K562 (cell line): ENCODE results near the gene RPL14. TPM values are rescaled to one million over a fixed set of nuclear protein-coding genes. Genes with fewer than 3 reads are reported as not detected.

ENCODE experiments used
- ATAC-seq: fragments of 200-7000 bp; cut with Tn5 transposase; 3 replicates; pipeline ENCODE4 v1.9.1; 2020; ENCODE audit warnings: moderate library complexity
- BruUV-seq: library from RNA; stranded (reverse); fragments of 400-500 nt; replicated peaks from 2 replicates; lab custom pipeline; 2021; lab: Mats Ljungman, UMichigan
- CTCF ChIA-PET: fragments of 300-600 bp; formaldehyde crosslinking; extraction: SDS; loops from one replicate; lab custom pipeline; 2021; ENCODE audit warnings: low intra/inter-chr PET ratio; lab: Yijun Ruan, JAX
- POLR2A ChIA-PET: fragments of 300-600, 350-650 bp; sonication (Branson Sonifier 250); formaldehyde crosslinking; extraction: SDS; loops from one replicate; lab custom pipeline; 2021; ENCODE audit warnings: antibody characterized with exemption, inconsistent platforms; lab: Yijun Ruan, JAX
- DNase-seq, 4 experiments: peaks; one replicate each; pipeline versions ENCODE4 v3.0.0 to v3.0.0-alpha.2; 2011 to 2018; ENCODE audit warnings: low spot score in 3 of 4, mixed read lengths in 3 of 4; ENCODE audit errors: extremely low read depth in 1 of 4
- FAIRE-seq: peaks from 2 replicates; lab custom pipeline; 2011; peaks lifted over from hg19 to GRCh38; lab: Jason Lieb, UNC
- H2AFZ ChIP-seq: 2 replicates; pipeline ENCODE4 v1.6.0; 2011; ENCODE audit warnings: low read depth, low read length, control low read depth, inconsistent platforms
- H3K27ac ChIP-seq: fragments of 200-600 bp; 3 replicates; pipeline ENCODE4 v1.8.0; 2011; ENCODE audit warnings: low read depth, mild to moderate bottlenecking, control low read depth, inconsistent platforms, low read length, moderate library complexity, mixed read lengths; ENCODE audit errors: extremely low read depth
- H3K27me3 ChIP-seq, 2 experiments: fragments of 300-600 bp in 1 of 2; 2 replicates in 1 of 2; 3 replicates in 1 of 2; pipeline versions ENCODE4 v1.6.0 to v1.8.0; 2011; ENCODE audit warnings: inconsistent platforms in 2 of 2, low read length in 2 of 2, mild to moderate bottlenecking in 1 of 2, mixed read lengths in 1 of 2, moderate library complexity in 1 of 2; ENCODE audit not compliant: control insufficient read depth in 2 of 2, insufficient read depth in 2 of 2
- H3K36me3 ChIP-seq: fragments of 300-600 bp; 3 replicates; pipeline ENCODE4 v1.8.0; 2011; ENCODE audit warnings: mild to moderate bottlenecking, low read length, inconsistent platforms; ENCODE audit not compliant: control insufficient read depth, insufficient read depth
- H3K4me1 ChIP-seq, 2 experiments: fragments of 200-600 bp in 1 of 2; replicated peaks in 1 of 2; 2 replicates in 1 of 2; 3 replicates in 1 of 2; pipeline versions ENCODE4 v1.5.1 to v1.8.0; 2011; ENCODE audit warnings: inconsistent platforms in 2 of 2, low read length in 2 of 2, mild to moderate bottlenecking in 1 of 2, mixed read lengths in 1 of 2, moderate library complexity in 1 of 2; ENCODE audit not compliant: control insufficient read depth in 2 of 2, insufficient read depth in 2 of 2
- H3K4me2 ChIP-seq: 2 replicates; pipeline ENCODE4 v1.6.1; 2011; ENCODE audit warnings: low read length, control low read depth, inconsistent platforms, mixed read lengths; ENCODE audit not compliant: insufficient read depth
- H3K4me3 ChIP-seq: fragments of 200-600 bp; sonication (generic), shearing (Covaris generic); 2 replicates; pipeline ENCODE4 v1.5.1; 2016; ENCODE audit warnings: control low read depth, inconsistent platforms
- H3K79me2 ChIP-seq: fragments of 200-600 bp; 3 replicates; pipeline ENCODE4 v1.8.0; 2011; ENCODE audit warnings: low read length, inconsistent platforms; ENCODE audit not compliant: control insufficient read depth, insufficient read depth
- H3K9ac ChIP-seq, 2 experiments: 2 replicates each; pipeline versions ENCODE4 v1.6.0 to v1.6.1; 2011; ENCODE audit warnings: low read depth in 2 of 2, low read length in 2 of 2, control low read depth in 1 of 2, inconsistent platforms in 1 of 2, mild to moderate bottlenecking in 1 of 2, mixed read lengths in 1 of 2; ENCODE audit not compliant: insufficient read depth in 1 of 2
- H3K9me1 ChIP-seq: one replicate; pipeline ENCODE4 v1.6.0; 2011; ENCODE audit warnings: inconsistent platforms, mild to moderate bottlenecking, low read length, moderate library complexity; ENCODE audit not compliant: control insufficient read depth, insufficient read depth
- H3K9me3 ChIP-seq: replicated peaks from 2 replicates; pipeline ENCODE4 v1.5.1; 2011; ENCODE audit warnings: low read depth, low read length, inconsistent platforms; ENCODE audit not compliant: control insufficient read depth, insufficient read depth
- H4K20me1 ChIP-seq: replicated peaks from 2 replicates; pipeline ENCODE4 v1.6.1; 2011; ENCODE audit warnings: low read length, inconsistent platforms, mixed read lengths; ENCODE audit not compliant: control insufficient read depth, insufficient read depth
- ELF4 ChIP-seq: fragments of 450-650 bp; formaldehyde crosslinking; IDR thresholded peaks from 2 replicates; pipeline ENCODE4 v1.4.0; 2022; ENCODE audit warnings: missing genetic modification characterization
- EP400 ChIP-seq: fragments of 450-650 bp; IDR thresholded peaks from 2 replicates; pipeline ENCODE4 v1.6.1; 2017; ENCODE audit warnings: antibody characterized with exemption, mild to moderate bottlenecking, moderate library complexity
- HDAC1 ChIP-seq, 2 experiments: fragments of 450-650 bp; IDR thresholded peaks; 2 replicates each; pipeline ENCODE4 v1.6.1; 2016 to 2017; ENCODE audit warnings: inconsistent platforms in 1 of 2, mild to moderate bottlenecking in 1 of 2, moderate library complexity in 1 of 2
- KHSRP ChIP-seq: fragments of 450-650 bp; IDR thresholded peaks from 2 replicates; pipeline ENCODE4 v1.6.1; 2017
- LARP7 ChIP-seq: fragments of 450-650 bp; IDR thresholded peaks from 2 replicates; pipeline ENCODE4 v1.6.1; 2016
- OTX1 ChIP-seq: fragments of 450-650 bp; formaldehyde crosslinking; IDR thresholded peaks from 2 replicates; pipeline ENCODE4 v1.4.0; 2022; ENCODE audit warnings: mild to moderate bottlenecking
- PHF21A ChIP-seq: fragments of 450-650 bp; IDR thresholded peaks from 2 replicates; pipeline ENCODE4 v1.6.1; 2017; ENCODE audit warnings: low read depth, borderline replicate concordance
- SIN3B ChIP-seq: fragments of 450-650 bp; IDR thresholded peaks from 2 replicates; pipeline ENCODE4 v1.6.1; 2017; ENCODE audit warnings: low read depth, mild to moderate bottlenecking, moderate library complexity
- SUPT5H ChIP-seq: fragments of 450-650 bp; IDR thresholded peaks from 2 replicates; pipeline ENCODE4 v1.6.1; 2016
- ZNF507 ChIP-seq: conservative IDR thresholded peaks from 2 replicates; pipeline ENCODE4 v1.6.1; 2017; ENCODE audit warnings: missing genetic modification characterization, missing compliant biosample characterization
- WGBS: fragments of 100-300 bp; shearing (Covaris generic); methylation state at CpG from one replicate; pipeline ENCODE4 v1.1.6; 2016; ENCODE audit warnings: low coverage, mixed read lengths; ENCODE audit not compliant: insufficient coverage; ENCODE audit errors: missing lambda C conversion rate; 5-methylcytosine and 5-hydroxymethylcytosine counted together
- in situ Hi-C: fragments of 300-500 bp; cut with MboI; formaldehyde crosslinking; loops from 4 replicates; pipeline ENCODE4 v1.15.0; 2018; ENCODE audit warnings: inconsistent platforms, mixed read lengths
- intact Hi-C: fragments of 100-400 bp; cut with micrococcal nuclease; formaldehyde crosslinking; loops from 2 replicates; pipeline ENCODE4 v1.14.2; 2022
- polyA plus RNA-seq, 8 experiments: library from polyadenylated mRNA; depleted of rRNA in 4 of 8; stranded (reverse) in 5 of 8; unstranded in 3 of 8; fragments of >200 nt; fragmentation: Nextera tagmentation in 2 of 8; fragmentation: Illumina TruSeq in 1 of 8; extraction: Ambion mirVana in 2 of 8; extraction: Trizol in 1 of 8; gene quantifications; 2 replicates each; pipeline versions ENCODE4 v1.2.1 to v1.2.3, GENCODE V29; 2011 to 2014; ENCODE audit warnings: inconsistent platforms in 1 of 8, missing spikeins in 1 of 8
- total RNA-seq, 7 experiments: library from RNA; depleted of rRNA in 6 of 7; stranded (reverse); fragments of >200 nt in 6 of 7; fragmentation: Illumina TruSeq in 2 of 7; extraction: Trizol in 2 of 7; gene quantifications; 2 replicates each; pipeline versions ENCODE4 v1.2.1 to v1.2.3, GENCODE V29; 2011 to 2021; ENCODE audit warnings: low replicate concordance in 1 of 7
- TF ChIP-seq, protein P1 (sequence below): fragments of 450-650 bp; IDR thresholded peaks from 2 replicates; pipeline ENCODE4 v1.6.1; 2017; ENCODE audit warnings: antibody characterized with exemption, mild to moderate bottlenecking
- TF ChIP-seq, protein P2 (sequence below): fragments of 450-650 bp; formaldehyde crosslinking; IDR thresholded peaks from 2 replicates; pipeline ENCODE4 v1.4.0; 2022; ENCODE audit warnings: missing genetic modification characterization
- TF ChIP-seq, protein P3 (sequence below): fragments of 250-450 bp; sonication (Bioruptor Pico); IDR thresholded peaks from 2 replicates; pipeline ENCODE4 v1.8.0; 2021; ENCODE audit warnings: moderate library complexity, mild to moderate bottlenecking, inconsistent platforms
- TF ChIP-seq, protein P4 (sequence below): fragments of 250-450 bp; sonication (Bioruptor Pico); IDR thresholded peaks from 2 replicates; pipeline ENCODE4 v1.8.0; 2022; ENCODE audit warnings: moderate library complexity, mild to moderate bottlenecking, inconsistent platforms

The RPL14 gene
- total and polyA plus RNA-seq, 9 of the 15 experiments (the other 6 are each of a cell fraction or from before 2014, with no cell fraction given), result 851 to 4,649 (median 2,133) TPM

DNA sequence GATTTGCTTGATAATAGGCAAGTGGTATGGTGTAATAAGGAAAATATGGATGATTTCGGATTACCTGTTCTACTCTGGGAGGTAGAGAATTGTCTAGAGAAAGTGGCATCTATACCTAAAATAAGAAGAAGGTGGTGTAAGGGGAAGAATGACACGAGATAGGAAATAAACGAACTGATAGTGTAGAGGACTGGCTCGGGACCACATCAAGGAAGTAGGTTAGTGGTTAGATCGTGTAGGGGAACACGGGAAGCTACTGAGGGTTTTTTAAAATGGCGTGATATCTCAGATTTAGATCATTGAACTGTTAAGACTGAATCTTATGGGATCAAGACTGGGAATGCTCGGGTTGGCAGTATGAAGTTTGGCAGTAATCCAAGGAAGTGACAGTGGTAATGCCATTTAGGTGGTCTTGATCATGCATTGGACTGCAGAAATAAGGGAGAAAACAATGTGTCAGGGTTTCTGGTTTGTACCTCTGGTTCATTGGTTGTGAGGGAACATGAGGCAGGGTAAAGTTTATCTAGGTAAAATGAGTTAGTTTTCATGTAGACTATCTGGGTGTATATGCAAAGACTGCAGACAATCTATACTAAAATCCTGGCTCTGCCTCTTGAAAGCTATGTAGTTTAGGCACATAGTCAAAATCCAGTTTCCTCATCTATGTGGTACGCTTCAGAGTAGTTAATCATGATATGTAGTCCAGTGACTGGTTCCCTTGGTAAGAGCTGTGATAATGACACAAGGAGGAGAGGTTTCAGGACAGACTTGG is 7.4 kb downstream of the RPL14 start (continued):
- TF ChIP-seq SIN3B (peak; percentile 16; the same call in 1 of the 2 replicates), ZNF507 (no peak)
- TF ChIP-seq, protein P1, sequence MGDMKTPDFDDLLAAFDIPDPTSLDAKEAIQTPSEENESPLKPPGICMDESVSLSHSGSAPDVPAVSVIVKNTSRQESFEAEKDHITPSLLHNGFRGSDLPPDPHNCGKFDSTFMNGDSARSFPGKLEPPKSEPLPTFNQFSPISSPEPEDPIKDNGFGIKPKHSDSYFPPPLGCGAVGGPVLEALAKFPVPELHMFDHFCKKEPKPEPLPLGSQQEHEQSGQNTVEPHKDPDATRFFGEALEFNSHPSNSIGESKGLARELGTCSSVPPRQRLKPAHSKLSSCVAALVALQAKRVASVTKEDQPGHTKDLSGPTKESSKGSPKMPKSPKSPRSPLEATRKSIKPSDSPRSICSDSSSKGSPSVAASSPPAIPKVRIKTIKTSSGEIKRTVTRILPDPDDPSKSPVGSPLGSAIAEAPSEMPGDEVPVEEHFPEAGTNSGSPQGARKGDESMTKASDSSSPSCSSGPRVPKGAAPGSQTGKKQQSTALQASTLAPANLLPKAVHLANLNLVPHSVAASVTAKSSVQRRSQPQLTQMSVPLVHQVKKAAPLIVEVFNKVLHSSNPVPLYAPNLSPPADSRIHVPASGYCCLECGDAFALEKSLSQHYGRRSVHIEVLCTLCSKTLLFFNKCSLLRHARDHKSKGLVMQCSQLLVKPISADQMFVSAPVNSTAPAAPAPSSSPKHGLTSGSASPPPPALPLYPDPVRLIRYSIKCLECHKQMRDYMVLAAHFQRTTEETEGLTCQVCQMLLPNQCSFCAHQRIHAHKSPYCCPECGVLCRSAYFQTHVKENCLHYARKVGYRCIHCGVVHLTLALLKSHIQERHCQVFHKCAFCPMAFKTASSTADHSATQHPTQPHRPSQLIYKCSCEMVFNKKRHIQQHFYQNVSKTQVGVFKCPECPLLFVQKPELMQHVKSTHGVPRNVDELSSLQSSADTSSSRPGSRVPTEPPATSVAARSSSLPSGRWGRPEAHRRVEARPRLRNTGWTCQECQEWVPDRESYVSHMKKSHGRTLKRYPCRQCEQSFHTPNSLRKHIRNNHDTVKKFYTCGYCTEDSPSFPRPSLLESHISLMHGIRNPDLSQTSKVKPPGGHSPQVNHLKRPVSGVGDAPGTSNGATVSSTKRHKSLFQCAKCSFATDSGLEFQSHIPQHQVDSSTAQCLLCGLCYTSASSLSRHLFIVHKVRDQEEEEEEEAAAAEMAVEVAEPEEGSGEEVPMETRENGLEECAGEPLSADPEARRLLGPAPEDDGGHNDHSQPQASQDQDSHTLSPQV, result peak; percentile 29; the same call in 1 of the 2 replicates

DNA sequence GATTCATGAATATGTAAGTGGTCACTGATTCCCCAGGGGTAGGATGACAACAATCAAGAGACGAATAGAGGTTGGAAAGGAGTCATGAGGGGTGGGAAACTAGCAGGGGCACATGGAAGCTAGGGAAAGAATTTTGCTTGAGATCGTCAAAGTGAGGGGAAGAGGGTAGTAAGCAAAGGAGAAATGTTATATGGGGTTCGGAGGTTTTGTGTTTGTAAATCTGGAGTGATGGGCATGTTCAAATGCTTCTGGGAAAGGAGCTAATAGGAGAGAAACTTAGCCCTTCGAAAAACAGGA is 7.9 kb downstream of the RPL14 start:
- no peaks in the 10 kb centered on the region for H3K9me3 ChIP-seq
- DNase-seq (no peak), FAIRE-seq (no peak), ATAC-seq (no peak)
- in situ Hi-C loops, result loop anchor here (25.0 kb wide), 1 partner anchor 1053 kb away; the partner anchor contains the start of gene RPSA
- CTCF ChIA-PET, result no interaction called here
- H3K4me2 ChIP-seq, result no peak overlapping the region
- H3K79me2 ChIP-seq, result peaks cover 16% of the 10 kb centered on the region
- no peak overlapping the region for H3K4me3 ChIP-seq
- no peak overlapping the region for H2AFZ ChIP-seq
- peaks cover 3% of the 10 kb centered on the region for H3K9me1 ChIP-seq
- H4K20me1 ChIP-seq, result no peaks in the 10 kb centered on the region
- intact Hi-C loops, result no loop called here
- no TSS peak for BruUV-seq
- POLR2A ChIA-PET, result interaction anchor here (0.6 to 7.7 kb wide), 18 partner anchors 8 to 170 kb away, joined by 3 to 102 read pairs (median 4); partner anchors contain the start of genes RPL14, ZNF619, ZNF620 and ZNF621
- H3K27me3 ChIP-seq, result no peaks in the 10 kb centered on the region
- peaks cover 3 to 6% of the 10 kb centered on the region in 2 experiments; a peak in 3 of 5 replicates for H3K4me1 ChIP-seq
- H3K36me3 ChIP-seq, result peaks cover 55% of the 10 kb centered on the region
- H3K27ac ChIP-seq, result peak overlapping the region; percentile 2; the same call in 1 of the 3 replicates
- 24% methylated on average over 3 of the region's 4 CpGs for WGBS
- H3K9ac ChIP-seq, result no peak overlapping the region
- TF ChIP-seq PHF21A (0 out of 2 replicates have a peak, but pooled peaks have one; percentile 39), LARP7 (0 out of 2 replicates have a peak, but pooled peaks have one; percentile 43), KHSRP (peak; percentile 9; the same call in 1 of the 2 replicates), HDAC1 (IDR thresholded peaks at IDR 0.05) (0 out of 4 replicates have a peak, but pooled peaks of 1 of the 2 experiments have one; percentile 16), OTX1 (CRISPR knock-in tag) (peak; percentile 34; the same call in 1 of the 2 replicates), ELF4 (0 out of 2 replicates have a peak, but pooled peaks have one; percentile 49), SUPT5H (peak; percentile 9; the same call in 1 of the 2 replicates), EP400 (0 out of 2 replicates have a peak, but pooled peaks have one; percentile 1)
- TF ChIP-seq, protein P2, sequence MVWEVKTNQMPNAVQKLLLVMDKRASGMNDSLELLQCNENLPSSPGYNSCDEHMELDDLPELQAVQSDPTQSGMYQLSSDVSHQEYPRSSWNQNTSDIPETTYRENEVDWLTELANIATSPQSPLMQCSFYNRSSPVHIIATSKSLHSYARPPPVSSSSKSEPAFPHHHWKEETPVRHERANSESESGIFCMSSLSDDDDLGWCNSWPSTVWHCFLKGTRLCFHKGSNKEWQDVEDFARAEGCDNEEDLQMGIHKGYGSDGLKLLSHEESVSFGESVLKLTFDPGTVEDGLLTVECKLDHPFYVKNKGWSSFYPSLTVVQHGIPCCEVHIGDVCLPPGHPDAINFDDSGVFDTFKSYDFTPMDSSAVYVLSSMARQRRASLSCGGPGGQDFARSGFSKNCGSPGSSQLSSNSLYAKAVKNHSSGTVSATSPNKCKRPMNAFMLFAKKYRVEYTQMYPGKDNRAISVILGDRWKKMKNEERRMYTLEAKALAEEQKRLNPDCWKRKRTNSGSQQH (CRISPR knock-in tag), result peak; percentile 73; the same call in 1 of the 2 replicates
- TF ChIP-seq, protein P3, sequence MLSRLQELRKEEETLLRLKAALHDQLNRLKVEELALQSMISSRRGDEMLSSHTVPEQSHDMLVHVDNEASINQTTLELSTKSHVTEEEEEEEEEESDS (CRISPR knock-in tag), result no peak
- TF ChIP-seq, protein P4, sequence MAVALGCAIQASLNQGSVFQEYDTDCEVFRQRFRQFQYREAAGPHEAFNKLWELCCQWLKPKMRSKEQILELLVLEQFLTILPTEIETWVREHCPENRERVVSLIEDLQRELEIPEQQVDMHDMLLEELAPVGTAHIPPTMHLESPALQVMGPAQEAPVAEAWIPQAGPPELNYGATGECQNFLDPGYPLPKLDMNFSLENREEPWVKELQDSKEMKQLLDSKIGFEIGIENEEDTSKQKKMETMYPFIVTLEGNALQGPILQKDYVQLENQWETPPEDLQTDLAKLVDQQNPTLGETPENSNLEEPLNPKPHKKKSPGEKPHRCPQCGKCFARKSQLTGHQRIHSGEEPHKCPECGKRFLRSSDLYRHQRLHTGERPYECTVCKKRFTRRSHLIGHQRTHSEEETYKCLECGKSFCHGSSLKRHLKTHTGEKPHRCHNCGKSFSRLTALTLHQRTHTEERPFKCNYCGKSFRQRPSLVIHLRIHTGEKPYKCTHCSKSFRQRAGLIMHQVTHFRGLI (CRISPR knock-in tag), result no peak
